RWPE1 (cell line): ENCODE results near the gene IFI44.

Experiments
- CTCF ChIA-PET: fragments of 350-600 bp; sonication (Branson Sonifier 250); formaldehyde crosslinking; extraction: SDS; loops from one replicate; lab custom pipeline; 2021; lab: Yijun Ruan, JAX
- POLR2A ChIA-PET: fragments of 400-600 bp; formaldehyde crosslinking; extraction: SDS; loops from one replicate; lab custom pipeline; 2020; ENCODE audit warnings: antibody characterized with exemption; ENCODE audit not compliant: low non-redundant PET; lab: Yijun Ruan, JAX
- DNase-seq: peaks from one replicate; pipeline ENCODE4 v3.0.0; 2012; ENCODE audit warnings: low spot score
- H3K27ac ChIP-seq: fragments of 450-650 bp; 2 replicates; pipeline ENCODE4 v1.5.1; 2017
- TF ChIP-seq, protein P1 (sequence below): fragments of 450-650 bp; conservative IDR thresholded peaks from 2 replicates; pipeline ENCODE4 v1.5.1; 2017; ENCODE audit warnings: low read depth, mild to moderate bottlenecking

The IFI44 gene

DNA sequence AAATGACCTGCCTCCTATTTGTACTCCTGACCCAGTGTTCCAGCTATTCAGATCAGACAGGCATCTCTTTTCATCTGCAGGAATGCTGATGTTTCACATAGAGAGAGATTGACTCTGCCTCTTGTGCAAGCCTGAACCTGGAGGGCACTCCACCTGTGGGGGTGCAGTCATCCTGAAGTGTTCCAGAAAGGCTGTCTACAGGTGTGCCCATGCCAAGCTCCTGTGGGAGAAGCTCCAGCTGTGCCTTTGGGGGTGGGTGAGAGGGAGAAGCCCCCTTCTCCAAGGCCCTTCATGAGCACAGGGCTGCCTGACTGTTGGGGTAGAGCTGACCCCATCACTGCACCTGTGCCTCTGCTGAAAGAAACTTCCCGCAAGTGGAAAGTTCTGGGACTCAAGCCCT is 22.8 kb downstream of the IFI44 start:
- no peak overlapping the region for H3K27ac ChIP-seq

DNA sequence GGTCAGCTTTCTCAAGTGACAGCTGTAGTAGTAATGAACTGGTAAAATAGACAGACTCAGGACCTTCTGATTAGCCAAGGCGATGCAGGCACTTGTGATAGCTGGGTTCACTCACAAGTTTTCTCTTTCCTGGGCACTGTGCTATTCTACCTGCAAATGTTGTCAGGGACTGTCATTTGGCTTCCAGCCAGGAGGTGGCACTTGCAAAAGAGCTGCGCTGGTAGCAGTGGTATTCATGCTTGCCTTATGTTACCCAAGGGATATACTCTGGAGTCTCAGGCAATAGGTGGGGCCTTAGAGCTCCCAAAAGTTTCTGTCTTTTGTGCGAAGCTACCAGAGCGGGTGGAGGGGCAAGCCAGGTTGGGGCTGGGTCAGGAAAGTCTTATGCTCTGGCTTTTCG is 23.5 kb downstream of the IFI44 start:
- H3K27ac ChIP-seq, result no peak overlapping the region
- ChIA-PET CTCF (interaction anchor here (1.2 kb wide), 1 partner anchor 50 kb away, joined by 3 read pairs; no protein-coding TSS in a partner anchor), POLR2A (no interaction called here)
- TF ChIP-seq, protein P1, sequence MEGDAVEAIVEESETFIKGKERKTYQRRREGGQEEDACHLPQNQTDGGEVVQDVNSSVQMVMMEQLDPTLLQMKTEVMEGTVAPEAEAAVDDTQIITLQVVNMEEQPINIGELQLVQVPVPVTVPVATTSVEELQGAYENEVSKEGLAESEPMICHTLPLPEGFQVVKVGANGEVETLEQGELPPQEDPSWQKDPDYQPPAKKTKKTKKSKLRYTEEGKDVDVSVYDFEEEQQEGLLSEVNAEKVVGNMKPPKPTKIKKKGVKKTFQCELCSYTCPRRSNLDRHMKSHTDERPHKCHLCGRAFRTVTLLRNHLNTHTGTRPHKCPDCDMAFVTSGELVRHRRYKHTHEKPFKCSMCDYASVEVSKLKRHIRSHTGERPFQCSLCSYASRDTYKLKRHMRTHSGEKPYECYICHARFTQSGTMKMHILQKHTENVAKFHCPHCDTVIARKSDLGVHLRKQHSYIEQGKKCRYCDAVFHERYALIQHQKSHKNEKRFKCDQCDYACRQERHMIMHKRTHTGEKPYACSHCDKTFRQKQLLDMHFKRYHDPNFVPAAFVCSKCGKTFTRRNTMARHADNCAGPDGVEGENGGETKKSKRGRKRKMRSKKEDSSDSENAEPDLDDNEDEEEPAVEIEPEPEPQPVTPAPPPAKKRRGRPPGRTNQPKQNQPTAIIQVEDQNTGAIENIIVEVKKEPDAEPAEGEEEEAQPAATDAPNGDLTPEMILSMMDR, result no peak
- DNase-seq, result no peak

More for the DNA sequence above, 22.8 kb downstream of the IFI44 start:
- ChIA-PET CTCF (interaction anchor here (0.7 kb wide), 1 partner anchor 288 kb away, joined by 3 read pairs; no protein-coding TSS in a partner anchor), POLR2A (no interaction called here)
- DNase-seq, result no peak
- TF ChIP-seq, protein P1, result no peak

DNA sequence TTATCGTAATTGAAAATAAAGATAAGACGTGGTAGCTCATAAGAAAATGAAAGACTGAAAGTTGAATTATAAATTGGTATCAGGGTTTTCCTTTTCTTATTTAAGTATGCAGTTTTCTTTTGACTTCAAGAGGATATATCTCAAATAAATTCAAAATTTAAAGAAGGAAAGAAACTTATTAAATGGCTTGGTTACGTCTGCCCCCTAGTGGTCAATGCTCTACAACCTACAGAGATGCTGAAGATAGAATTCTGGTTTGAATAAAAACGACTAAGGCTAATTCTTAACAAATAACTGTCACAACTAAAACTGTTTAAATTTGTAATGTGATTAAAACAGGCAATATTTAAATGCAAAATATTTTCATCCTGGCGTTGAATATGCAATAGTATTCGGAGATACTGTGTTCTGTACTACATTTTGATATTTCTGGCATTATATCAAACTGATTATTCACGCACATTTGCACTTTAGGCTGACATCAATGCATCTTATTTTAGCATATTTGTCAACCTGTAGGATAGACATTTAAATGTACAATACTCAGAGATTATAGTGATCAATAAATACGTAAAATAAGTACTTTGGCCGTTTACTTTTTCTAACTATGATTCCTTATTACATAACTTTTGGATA is 26.8 kb downstream of the IFI44 start:
- ChIA-PET CTCF (interaction anchor here (0.7 to 1.2 kb wide), 5 partner anchors 21 to 189 kb away, joined by 3 to 9 read pairs (median 3); no protein-coding TSS in a partner anchor), POLR2A (no interaction called here)
- DNase-seq, result peak; percentile 41
- TF ChIP-seq, protein P1, result peak; percentile 87
- H3K27ac ChIP-seq, result no peak overlapping the region

DNA sequence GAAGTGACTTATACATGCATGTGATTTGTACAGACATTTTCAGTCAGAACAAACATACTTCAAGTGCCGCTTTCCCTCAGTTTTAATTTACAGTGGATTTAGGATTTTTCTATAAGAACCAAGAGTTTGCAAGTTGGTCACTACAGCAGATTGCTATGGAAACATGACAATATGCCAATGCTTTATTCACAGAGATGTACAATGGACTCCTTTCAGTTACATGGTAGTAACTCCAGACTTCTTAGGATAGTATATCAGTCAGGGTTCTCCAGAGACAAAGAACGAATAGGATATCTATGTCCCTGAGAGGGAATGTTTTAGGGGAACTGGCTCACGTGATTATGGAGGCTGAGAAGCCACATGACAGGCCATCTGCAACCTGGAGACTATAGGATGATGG is 27.4 kb downstream of the IFI44 start:
- POLR2A ChIA-PET, result no interaction called here
- no peak for DNase-seq

DNA sequence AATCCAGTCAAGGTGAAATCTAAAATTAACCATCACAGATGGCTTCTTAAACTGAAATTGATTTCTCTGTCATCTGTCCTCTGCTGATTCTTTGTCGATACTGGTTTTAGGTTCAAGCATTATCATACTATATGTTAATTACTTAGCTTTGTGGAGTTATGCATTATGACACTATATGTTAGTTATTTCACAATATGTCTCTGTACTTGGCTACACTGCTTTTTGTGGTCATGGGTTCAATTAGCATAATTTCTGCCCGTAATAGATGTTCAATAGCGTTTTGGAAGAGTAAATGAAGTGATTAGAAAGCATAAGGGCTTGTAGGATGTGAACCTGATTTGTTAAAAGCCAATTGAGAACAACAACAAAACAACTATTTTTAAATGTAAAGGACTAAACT is 28.2 kb downstream of the IFI44 start:
- DNase-seq, result no peak
- POLR2A ChIA-PET, result no interaction called here
- H3K27ac ChIP-seq, result no peak overlapping the region
- CTCF ChIA-PET, result interaction anchor here (0.6 to 1.3 kb wide), 3 partner anchors 56 to 75 kb away, joined by 3 to 4 read pairs (median 4); no protein-coding TSS in a partner anchor
- TF ChIP-seq, protein P1, result no peak

More for the DNA sequence above, 27.4 kb downstream of the IFI44 start:
- H3K27ac ChIP-seq, result no peak overlapping the region
- TF ChIP-seq, protein P1, result no peak
- CTCF ChIA-PET, result interaction anchor here (0.6 to 1.3 kb wide), 4 partner anchors 55 to 1749 kb away, joined by 3 to 4 read pairs (median 4); no protein-coding TSS in a partner anchor

DNA sequence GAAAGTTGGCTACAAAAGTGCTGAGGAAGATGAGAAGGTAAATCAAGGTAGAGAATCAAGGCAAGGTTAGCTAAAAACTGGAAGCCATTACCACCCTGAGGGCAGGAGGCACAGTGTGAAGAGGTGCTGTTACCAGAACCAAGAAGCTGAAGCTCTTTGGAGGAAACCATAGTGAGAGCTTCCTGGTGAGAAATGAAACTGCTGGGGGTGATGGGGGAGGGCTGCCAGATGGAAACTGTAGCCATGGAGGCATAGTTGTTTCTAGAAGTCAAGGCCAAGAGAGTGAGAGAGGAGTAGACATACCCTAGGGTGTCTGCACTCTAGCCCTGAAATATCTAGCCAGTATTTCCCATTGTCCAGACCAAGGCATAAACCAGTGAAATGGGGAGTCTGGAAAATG is 28.7 kb downstream of the IFI44 start:
- DNase-seq, result no peak
- ChIA-PET CTCF (interaction anchor here (1.3 kb wide), 1 partner anchor 61 kb away, joined by 4 read pairs; no protein-coding TSS in a partner anchor), POLR2A (no interaction called here)

More for the DNA sequence above, 28.7 kb downstream of the IFI44 start:
- TF ChIP-seq, protein P1, result no peak
- no peak overlapping the region for H3K27ac ChIP-seq
